GF-D8 (cell line): ENCODE data around the gene RNASEH2B.

Experiments
- DNase-seq: peaks from one replicate; lab custom pipeline; 2025; lab: John Stamatoyannopoulos, UW

RNASEH2B gene

GRCh38 chr13:50941146-50941545 is 31.6 kb downstream of the RNASEH2B start:
- DNase-seq = no peak

- DNase-seq = no peak
These were observed 33.2 kb downstream of the RNASEH2B start for GRCh38 chr13:50942630-50943311.

GRCh38 chr13:50945669-50946068 is 36.1 kb downstream of the RNASEH2B start:
- no peak for DNase-seq

GRCh38 chr13:50948601-50949000 is 39.0 kb downstream of the RNASEH2B start:
- DNase-seq = no peak

GRCh38 chr13:50950849-50951248 is 41.3 kb downstream of the RNASEH2B start:
- DNase-seq = no peak

GRCh38 chr13:50951366-50951765 is 41.8 kb downstream of the RNASEH2B start:
- no peak for DNase-seq

GRCh38 chr13:50955241-50955640 is 45.6 kb downstream of the RNASEH2B start:
- DNase-seq = no peak

- no peak for DNase-seq
These were observed 46.2 kb downstream of the RNASEH2B start for GRCh38 chr13:50955798-50956197.

GRCh38 chr13:50957620-50958019 is 48.0 kb downstream of the RNASEH2B start:
- DNase-seq = no peak

- no peak for DNase-seq
These were observed 60.1 kb downstream of the RNASEH2B start for GRCh38 chr13:50969691-50970090.

GRCh38 chr13:50970956-50971355 is 61.4 kb downstream of the RNASEH2B start:
- no peak for DNase-seq

- DNase-seq = no peak
These were observed 64.7 kb downstream of the RNASEH2B start for GRCh38 chr13:50974268-50974667.

GRCh38 chr13:50979187-50979586 is 69.6 kb downstream of the RNASEH2B start:
- peak; percentile 72 for DNase-seq

- DNase-seq = no peak
These were observed 72.1 kb downstream of the RNASEH2B start for GRCh38 chr13:50981686-50982085.

- no peak for DNase-seq
These were observed 79.9 kb downstream of the RNASEH2B start for GRCh38 chr13:50989476-50989875.

GRCh38 chr13:50990065-50990817 is 80.7 kb downstream of the RNASEH2B start:
- no peak for DNase-seq

GRCh38 chr13:50990818-50991506 is 81.4 kb downstream of the RNASEH2B start:
- DNase-seq = no peak

- DNase-seq = no peak
These were observed 82.3 kb downstream of the RNASEH2B start for GRCh38 chr13:50991579-50992521.

GRCh38 chr13:50993371-50993770 is 83.8 kb downstream of the RNASEH2B start:
- DNase-seq = no peak

GRCh38 chr13:50993934-50994333 is 84.3 kb downstream of the RNASEH2B start:
- no peak for DNase-seq

- no peak for DNase-seq
These were observed 85.1 kb downstream of the RNASEH2B start for GRCh38 chr13:50994651-50995050.

GRCh38 chr13:50995854-50996253 is 86.3 kb downstream of the RNASEH2B start:
- DNase-seq = no peak
